B cell (primary cell): ENCODE data around the gene TMBIM4. TPM values are rescaled to one million over a fixed set of nuclear protein-coding genes. Genes with fewer than 3 reads are reported as not detected.

ENCODE experiments used
- ATAC-seq: fragments of 200-7000 bp; cut with Tn5 transposase; one replicate; pipeline ENCODE4 v1.10.0; 2021; ENCODE audit warnings: low read depth, mild to moderate bottlenecking, moderate number of reproducible peaks, moderate library complexity
- CTCF ChIA-PET: fragments of 350-600 bp; sonication (Branson Sonifier 250); formaldehyde crosslinking; loops from one replicate; lab custom pipeline; 2021; ENCODE audit warnings: antibody characterized with exemption, inconsistent platforms; lab: Charles Lee
- POLR2A ChIA-PET: fragments of 350-600 bp; sonication (Branson Sonifier 250); formaldehyde crosslinking; loops from one replicate; lab custom pipeline; 2021; ENCODE audit warnings: antibody characterized with exemption; lab: Charles Lee
- DNase-seq: peaks from one replicate; pipeline ENCODE4 v3.0.0; 2013
- H2AFZ ChIP-seq: 2 replicates; pipeline ENCODE4 v1.6.1; 2012; ENCODE audit warnings: mild to moderate bottlenecking, low read depth, low read length; ENCODE audit not compliant: insufficient read depth, poor library complexity, severe bottlenecking
- H3K27ac ChIP-seq, 2 donors: 1 replicate in 1 of 2; 2 replicates in 1 of 2; pipeline ENCODE4 v1.5.1; 2012 to 2013; ENCODE audit warnings: low read length in 2 of 2, mild to moderate bottlenecking in 2 of 2, moderate library complexity in 1 of 2
- H3K27me3 ChIP-seq, 4 experiments: fragments of 200-600 bp in 1 of 4; sonication (generic) in 1 of 4; replicated peaks in 1 of 4; 1 replicate in 2 of 4; 2 replicates in 2 of 4; pipeline versions ENCODE4 v1.6.1 to v1.7.0; 2013 to 2016; ENCODE audit warnings: low read length in 3 of 4, mild to moderate bottlenecking in 2 of 4, mixed read lengths in 1 of 4, moderate library complexity in 1 of 4; ENCODE audit not compliant: insufficient read depth in 4 of 4, control insufficient read depth in 3 of 4; ENCODE audit errors: control extremely low read depth in 1 of 4
- H3K36me3 ChIP-seq, 2 experiments: replicated peaks in 1 of 2; 1 replicate in 1 of 2; 2 replicates in 1 of 2; pipeline versions ENCODE4 v1.6.1 to v1.7.1; 2013; ENCODE audit warnings: low read length in 1 of 2; ENCODE audit not compliant: insufficient read depth in 2 of 2, control insufficient read depth in 1 of 2; ENCODE audit errors: control extremely low read depth in 1 of 2, extremely low read depth in 1 of 2
- H3K4me1 ChIP-seq, 2 donors: fragments of 200-600 bp in 1 of 2; sonication (generic) in 1 of 2; 1 replicate in 1 of 2; 2 replicates in 1 of 2; pipeline versions ENCODE4 v1.5.1 to v1.6.1; 2013 to 2017; ENCODE audit warnings: low read length in 2 of 2; ENCODE audit not compliant: control insufficient read depth in 2 of 2, insufficient read depth in 2 of 2
- H3K4me2 ChIP-seq: replicated peaks from 2 replicates; pipeline ENCODE3; 2012; ENCODE audit warnings: mild to moderate bottlenecking, low read depth, low read length; ENCODE audit not compliant: poor library complexity, severe bottlenecking
- H3K4me3 ChIP-seq, 5 experiments: fragments of 200-600 bp in 1 of 5; sonication (generic) in 1 of 5; 1 replicate in 3 of 5; 2 replicates in 2 of 5; pipeline versions ENCODE4 v1.5.1 to v1.7.0; 2011 to 2016; ENCODE audit warnings: low read length in 4 of 5, mild to moderate bottlenecking in 4 of 5, low read depth in 2 of 5, control low read depth in 1 of 5, moderate library complexity in 1 of 5; ENCODE audit not compliant: insufficient read depth in 1 of 5; ENCODE audit errors: control extremely low read depth in 1 of 5, extremely low read depth in 1 of 5
- H3K79me2 ChIP-seq: fragments of 200-600 bp; sonication (generic); one replicate; pipeline ENCODE4 v1.6.0; 2016; ENCODE audit warnings: low read length; ENCODE audit not compliant: control insufficient read depth, insufficient read depth
- H3K9ac ChIP-seq: fragments of 200-600 bp; sonication (generic); 2 replicates; pipeline ENCODE4 v1.6.1; 2017; ENCODE audit warnings: mild to moderate bottlenecking, low read length, moderate library complexity
- H3K9me3 ChIP-seq, 3 donors: one replicate each; pipeline versions ENCODE4 v1.6.1 to v1.7.1; 2013; ENCODE audit warnings: low read length in 2 of 3; ENCODE audit not compliant: control insufficient read depth in 2 of 3, insufficient read depth in 1 of 3; ENCODE audit errors: control extremely low read depth in 1 of 3
- H4K20me1 ChIP-seq: 2 replicates; pipeline ENCODE4 v1.6.0; 2012; ENCODE audit warnings: mild to moderate bottlenecking, low read length; ENCODE audit not compliant: insufficient read depth, control insufficient read depth, poor library complexity, severe bottlenecking
- H3K27ac Mint-ChIP-seq: one replicate; pipeline ENCODE4 v1.8.0; 2021; ENCODE audit warnings: mixed read lengths
- H3K27me3 Mint-ChIP-seq: one replicate; pipeline ENCODE4 v1.8.0; 2021; ENCODE audit warnings: mixed read lengths
- H3K4me1 Mint-ChIP-seq: one replicate; pipeline ENCODE4 v1.8.0; 2021; ENCODE audit warnings: mixed read lengths
- H3K4me3 Mint-ChIP-seq: one replicate; pipeline ENCODE4 v1.8.0; 2021; ENCODE audit warnings: mixed read lengths
- H3K9me3 Mint-ChIP-seq: one replicate; pipeline ENCODE4 v1.8.0; 2022; ENCODE audit warnings: mixed read lengths; ENCODE audit not compliant: insufficient read depth
- EZH2 ChIP-seq: IDR thresholded peaks from 2 replicates; pipeline ENCODE4 v1.6.1; 2012; ENCODE audit warnings: borderline replicate concordance, low read depth, mild to moderate bottlenecking, moderate library complexity, low read length; ENCODE audit not compliant: insufficient read depth, poor library complexity, severe bottlenecking
- WGBS: methylation state at CpG from one replicate; pipeline ENCODE4 v1.1.5; 2013; ENCODE audit warnings: missing lambda C conversion rate; ENCODE audit not compliant: insufficient coverage; 5-methylcytosine and 5-hydroxymethylcytosine counted together
- intact Hi-C: fragments of 100-400 bp; cut with micrococcal nuclease; formaldehyde crosslinking; loops from one replicate; pipeline ENCODE4 v1.10.0; 2022
- polyA plus RNA-seq: library from polyadenylated mRNA; depleted of rRNA; stranded (reverse); fragments of >200 nt; gene quantifications from 2 replicates; pipeline ENCODE4 v1.2.3, GENCODE V29; 2012
- total RNA-seq, 2 donors: library from RNA; stranded (reverse); fragments of 120-200 nt in 1 of 2; gene quantifications; 1 replicate in 1 of 2; 2 replicates in 1 of 2; pipeline versions ENCODE4 v1.2.3 to v1.2.4, GENCODE V29; 2013 to 2022
- TF ChIP-seq, protein P1 (sequence below): fragments of 200-600 bp; IDR thresholded peaks from one replicate; pipeline ENCODE4 v1.8.0; 2022; ENCODE audit warnings: antibody characterized with exemption, mild to moderate bottlenecking

TMBIM4 gene
- total and polyA plus RNA-seq, 2 donors (not counting 1 experiment from before 2014, with no cell fraction given) = 85.1 to 88.1 TPM

- Mint-ChIP-seq H3K4me3 (peak overlapping the region; percentile 48), H3K4me1 (peaks cover 38% of the 10 kb centered on the region), H3K27me3 (no peaks in the 10 kb centered on the region), H3K9me3 (no peaks in the 10 kb centered on the region), H3K27ac (no peak overlapping the region)
- no peak overlapping the region for H3K4me2 ChIP-seq
- peaks cover 23% of the 10 kb centered on the region for H3K79me2 ChIP-seq
- no peaks in the 10 kb centered on the region for H3K27me3 ChIP-seq
- intact Hi-C loops = loop anchor here (10.0 kb wide), 1 partner anchor 1132 kb away; the partner anchor contains the start of gene CAND1
- H2AFZ ChIP-seq = no peak overlapping the region
- no peak for ATAC-seq
- peaks cover 17 to 20% of the 10 kb centered on the region in 2 donors for H3K4me1 ChIP-seq
- H3K9ac ChIP-seq = no peak overlapping the region
- no peak overlapping the region for H3K27ac ChIP-seq
- H3K9me3 ChIP-seq = no peaks in the 10 kb centered on the region
- POLR2A ChIA-PET = no interaction called here
- CTCF ChIA-PET = interaction anchor here (0.6 kb wide), 1 partner anchor 439 kb away, joined by 4 read pairs; no protein-coding TSS in a partner anchor
- no peak for DNase-seq
- H3K4me3 ChIP-seq = no peak overlapping the region
- no peaks in the 10 kb centered on the region for H4K20me1 ChIP-seq
- H3K36me3 ChIP-seq = peaks cover 8 to 24% of the 10 kb centered on the region in 2 experiments
- TF ChIP-seq, protein P1, sequence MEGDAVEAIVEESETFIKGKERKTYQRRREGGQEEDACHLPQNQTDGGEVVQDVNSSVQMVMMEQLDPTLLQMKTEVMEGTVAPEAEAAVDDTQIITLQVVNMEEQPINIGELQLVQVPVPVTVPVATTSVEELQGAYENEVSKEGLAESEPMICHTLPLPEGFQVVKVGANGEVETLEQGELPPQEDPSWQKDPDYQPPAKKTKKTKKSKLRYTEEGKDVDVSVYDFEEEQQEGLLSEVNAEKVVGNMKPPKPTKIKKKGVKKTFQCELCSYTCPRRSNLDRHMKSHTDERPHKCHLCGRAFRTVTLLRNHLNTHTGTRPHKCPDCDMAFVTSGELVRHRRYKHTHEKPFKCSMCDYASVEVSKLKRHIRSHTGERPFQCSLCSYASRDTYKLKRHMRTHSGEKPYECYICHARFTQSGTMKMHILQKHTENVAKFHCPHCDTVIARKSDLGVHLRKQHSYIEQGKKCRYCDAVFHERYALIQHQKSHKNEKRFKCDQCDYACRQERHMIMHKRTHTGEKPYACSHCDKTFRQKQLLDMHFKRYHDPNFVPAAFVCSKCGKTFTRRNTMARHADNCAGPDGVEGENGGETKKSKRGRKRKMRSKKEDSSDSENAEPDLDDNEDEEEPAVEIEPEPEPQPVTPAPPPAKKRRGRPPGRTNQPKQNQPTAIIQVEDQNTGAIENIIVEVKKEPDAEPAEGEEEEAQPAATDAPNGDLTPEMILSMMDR = no peak
- TF ChIP-seq EZH2 = no peak
Observed at GRCh38 chr12:66132408-66132807, 37.4 kb downstream of the TMBIM4 start.

GRCh38 chr12:66131067-66131688, 38.6 kb downstream of the TMBIM4 start:
- 0% methylated on average over 4 of the region's 11 CpGs for WGBS
- H3K4me3 ChIP-seq = peak overlapping the region; percentile 72 to 100 (median 96)
- H3K79me2 ChIP-seq = peaks cover 23% of the 10 kb centered on the region
- peak overlapping the region; percentile 82 to 84 for H3K27ac ChIP-seq
- peak overlapping the region; percentile 98 for H3K4me3 Mint-ChIP-seq
- TF ChIP-seq, protein P1 = no peak
- peak overlapping the region; percentile 86 for H3K4me2 ChIP-seq
- peaks cover 4 to 21% of the 10 kb centered on the region in 2 experiments for H3K36me3 ChIP-seq
- peaks cover 17 to 20% of the 10 kb centered on the region in 2 donors for H3K4me1 ChIP-seq
- DNase-seq (no peak), ATAC-seq (no peak)
- no peaks in the 10 kb centered on the region for H3K27me3 Mint-ChIP-seq
- peaks cover 46% of the 10 kb centered on the region for H3K4me1 Mint-ChIP-seq
- POLR2A ChIA-PET = interaction anchor here (1.2 to 2.0 kb wide), 2 partner anchors 38 to 171 kb away, joined by 12 to 23 read pairs; partner anchors contain the start of genes HELB and TMBIM4
- no peaks in the 10 kb centered on the region for H3K9me3 ChIP-seq
- H3K27me3 ChIP-seq = no peaks in the 10 kb centered on the region
- CTCF ChIA-PET = interaction anchor here (0.7 to 2.1 kb wide), 4 partner anchors 9 to 1240 kb away, joined by 3 to 11 read pairs (median 3); partner anchors contain the start of gene TMBIM4
- no peaks in the 10 kb centered on the region for H3K9me3 Mint-ChIP-seq
- no peaks in the 10 kb centered on the region for H4K20me1 ChIP-seq
- intact Hi-C loops = loop anchor here (2.0 to 10.0 kb wide), 4 partner anchors 172 to 1372 kb away; partner anchors contain the start of genes CAND1, GNS and HELB
- peak overlapping the region; percentile 88 for H3K9ac ChIP-seq
- peak overlapping the region; percentile 85 for H2AFZ ChIP-seq
- peak overlapping the region; percentile 94 for H3K27ac Mint-ChIP-seq
